Peyer's patch (tissue), 4 donors: ENCODE results near the gene CARMIL1. TPM values are rescaled to one million over a fixed set of nuclear protein-coding genes. Genes with fewer than 3 reads are reported as not detected.

ENCODE experiments used
- DNase-seq, 3 donors: peaks; one replicate each; pipeline ENCODE4 v3.0.0-alpha.2; 2017 to 2019
- H3K27ac ChIP-seq, 4 donors: fragments of 200-600 bp; sonication (generic); one replicate each; pipeline ENCODE4 v1.5.1; 2016 to 2019
- H3K27me3 ChIP-seq, 2 donors: fragments of 200-600 bp; sonication (generic); one replicate each; pipeline ENCODE4 v1.5.1; 2019
- H3K36me3 ChIP-seq, 3 donors: fragments of 200-600 bp; sonication (generic); one replicate each; pipeline ENCODE4 v1.5.1; 2016 to 2019
- H3K4me1 ChIP-seq, 4 donors: fragments of 200-600 bp; sonication (generic); one replicate each; pipeline ENCODE4 v1.5.1; 2016 to 2019
- H3K4me3 ChIP-seq, 4 donors: fragments of 200-600 bp; sonication (generic); 1 replicate in 3 of 4; 2 replicates in 1 of 4; pipeline ENCODE4 v1.5.1; 2016 to 2019; ENCODE audit warnings: mild to moderate bottlenecking in 1 of 4
- H3K9me3 ChIP-seq, 4 donors: fragments of 200-600 bp; sonication (generic); one replicate each; pipeline ENCODE4 v1.5.1; 2016 to 2019; ENCODE audit warnings: mild to moderate bottlenecking in 1 of 4
- POLR2A ChIP-seq, 2 donors: fragments of 450-650 bp; IDR thresholded peaks; one replicate each; pipeline ENCODE4 v1.5.1; 2017; ENCODE audit warnings: antibody characterized with exemption in 2 of 2, mild to moderate bottlenecking in 2 of 2, moderate library complexity in 2 of 2
- total RNA-seq, 4 donors: library from RNA; depleted of rRNA; stranded (reverse); fragments of >200 nt; gene quantifications; one replicate each; pipeline ENCODE4 v1.1.0, GENCODE V29; 2016
- TF ChIP-seq, protein P1 (sequence below), 6 experiments: fragments of 450-650 bp in 4 of 6; fragments of 200-600 bp in 2 of 6; sonication (generic) in 1 of 6; IDR thresholded peaks; one replicate each; pipeline ENCODE4 v1.5.1; 2017 to 2019; ENCODE audit warnings: antibody characterized with exemption in 6 of 6, mild to moderate bottlenecking in 3 of 6, moderate library complexity in 1 of 6

Gene CARMIL1
- total RNA-seq, 4 donors from 2014 or later = 75.1 to 107 (median 85.7) TPM

DNA sequence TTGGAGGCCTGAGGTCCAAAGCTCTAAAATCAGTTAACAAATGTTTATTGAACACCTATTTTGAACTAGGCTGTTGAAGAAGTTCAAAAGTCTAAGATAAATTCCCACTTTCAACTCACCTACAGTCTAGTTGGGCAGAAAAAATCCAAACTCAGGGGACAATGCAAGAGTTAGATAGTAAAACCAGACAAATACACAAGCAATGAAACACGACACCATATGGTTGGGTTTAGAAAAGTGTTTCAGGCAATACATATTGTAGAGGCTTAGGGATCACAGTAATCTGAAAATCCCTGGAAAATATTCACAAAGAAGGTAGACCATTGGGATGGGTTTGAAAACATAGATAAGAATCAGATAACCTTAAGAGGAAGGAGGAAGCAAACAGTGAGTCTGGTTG, 1.3 kb upstream of the CARMIL1 start:
- H3K27ac ChIP-seq = peak overlapping the region in 2 of 4 donors; percentile 84
- H3K36me3 ChIP-seq = no peaks in the 10 kb centered on the region
- H3K4me1 ChIP-seq = peaks cover 0 to 15% (median 0%) of the 10 kb centered on the region in 4 donors
- H3K9me3 ChIP-seq = no peaks in the 10 kb centered on the region
- H3K4me3 ChIP-seq = no peak overlapping the region
- DNase-seq = no peak
- H3K27me3 ChIP-seq = no peaks in the 10 kb centered on the region
- no peak for TF ChIP-seq POLR2A (IDR thresholded peaks at IDR 0.05)
- TF ChIP-seq, protein P1, sequence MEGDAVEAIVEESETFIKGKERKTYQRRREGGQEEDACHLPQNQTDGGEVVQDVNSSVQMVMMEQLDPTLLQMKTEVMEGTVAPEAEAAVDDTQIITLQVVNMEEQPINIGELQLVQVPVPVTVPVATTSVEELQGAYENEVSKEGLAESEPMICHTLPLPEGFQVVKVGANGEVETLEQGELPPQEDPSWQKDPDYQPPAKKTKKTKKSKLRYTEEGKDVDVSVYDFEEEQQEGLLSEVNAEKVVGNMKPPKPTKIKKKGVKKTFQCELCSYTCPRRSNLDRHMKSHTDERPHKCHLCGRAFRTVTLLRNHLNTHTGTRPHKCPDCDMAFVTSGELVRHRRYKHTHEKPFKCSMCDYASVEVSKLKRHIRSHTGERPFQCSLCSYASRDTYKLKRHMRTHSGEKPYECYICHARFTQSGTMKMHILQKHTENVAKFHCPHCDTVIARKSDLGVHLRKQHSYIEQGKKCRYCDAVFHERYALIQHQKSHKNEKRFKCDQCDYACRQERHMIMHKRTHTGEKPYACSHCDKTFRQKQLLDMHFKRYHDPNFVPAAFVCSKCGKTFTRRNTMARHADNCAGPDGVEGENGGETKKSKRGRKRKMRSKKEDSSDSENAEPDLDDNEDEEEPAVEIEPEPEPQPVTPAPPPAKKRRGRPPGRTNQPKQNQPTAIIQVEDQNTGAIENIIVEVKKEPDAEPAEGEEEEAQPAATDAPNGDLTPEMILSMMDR (IDR thresholded peaks at IDR 0.05) = no peak

DNA sequence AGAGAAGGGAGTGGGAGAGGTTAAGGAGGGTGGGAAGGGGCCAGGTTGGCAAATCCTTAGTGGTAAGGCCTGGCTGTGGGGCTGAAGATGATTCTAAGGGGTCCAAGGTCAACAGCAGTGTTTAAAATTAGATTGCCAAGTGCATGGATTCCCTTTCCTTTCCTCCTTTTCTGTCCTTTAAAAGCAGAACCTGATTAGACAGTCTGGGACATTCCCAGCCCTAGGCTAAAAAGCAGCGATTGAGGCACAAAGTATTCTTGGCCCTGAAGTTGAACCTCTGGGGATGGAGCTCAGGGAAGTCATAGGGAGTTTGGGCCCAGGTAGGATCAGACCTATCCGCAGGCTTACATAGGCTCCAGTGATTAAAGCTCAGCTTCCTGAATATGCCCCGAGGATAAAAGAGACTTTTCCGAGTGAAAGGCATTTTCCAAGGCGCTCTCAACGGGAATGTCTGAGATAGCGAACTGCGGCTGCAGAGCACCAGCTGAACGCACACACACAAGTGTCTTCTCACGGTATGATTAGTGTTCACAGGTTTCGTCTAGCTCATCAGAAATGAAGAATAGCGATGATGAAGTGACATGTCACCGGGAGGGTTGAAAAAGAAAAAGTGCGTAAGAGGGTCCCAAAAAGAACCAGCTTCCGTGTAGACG, 787 bp upstream of the CARMIL1 start:
- Histone ChIP-seq H3K9me3 (no peaks in the 10 kb centered on the region), H3K4me1 (peaks cover 0 to 15% (median 0%) of the 10 kb centered on the region in 4 donors), H3K36me3 (no peaks in the 10 kb centered on the region), H3K27ac (peak overlapping the region; percentile 69 to 84 (median 82)), H3K4me3 (peak overlapping the region; percentile 61 to 86 (median 68)), H3K27me3 (no peaks in the 10 kb centered on the region)
- DNase-seq = no peak
- TF ChIP-seq, protein P1 (IDR thresholded peaks at IDR 0.05) = no peak
- no peak for TF ChIP-seq POLR2A (IDR thresholded peaks at IDR 0.05)

DNA sequence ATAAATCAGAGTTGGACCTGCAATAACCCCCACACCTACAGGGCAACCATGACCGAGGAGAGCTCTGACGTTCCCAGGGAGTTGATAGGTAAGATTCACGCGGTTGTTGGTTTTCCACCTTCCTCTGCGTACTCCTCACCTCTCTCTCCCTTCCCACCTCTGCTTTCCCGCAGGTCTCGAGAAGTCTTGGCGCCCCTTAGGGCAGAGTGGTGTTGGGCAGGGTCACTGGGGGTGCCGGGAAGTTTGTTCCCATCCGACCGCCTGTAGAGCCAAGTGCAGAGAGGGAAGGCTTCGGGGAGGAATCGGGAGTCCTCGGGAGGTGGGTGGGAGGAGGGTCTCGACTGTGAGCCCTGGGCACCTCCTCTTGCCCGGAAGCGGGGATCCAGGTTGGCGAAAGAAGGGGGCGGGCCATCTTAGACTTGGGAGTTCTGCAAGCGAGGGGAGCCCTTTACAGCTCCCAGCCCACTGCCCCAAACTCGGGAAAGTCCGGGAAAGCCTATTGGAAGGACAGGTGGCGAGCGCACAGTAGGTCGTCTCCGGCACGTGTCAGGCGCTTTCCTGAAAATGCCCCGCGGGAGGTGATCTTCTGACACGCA, 672 bp downstream of the CARMIL1 start:
- H3K9me3 ChIP-seq = no peaks in the 10 kb centered on the region
- H3K4me1 ChIP-seq = peaks cover 0 to 15% (median 0%) of the 10 kb centered on the region in 4 donors
- peak overlapping the region; percentile 61 to 86 (median 68) for H3K4me3 ChIP-seq
- peak overlapping the region; percentile 69 to 84 (median 82) for H3K27ac ChIP-seq
- TF ChIP-seq, protein P1 (IDR thresholded peaks at IDR 0.05) = no peak
- no peaks in the 10 kb centered on the region for H3K27me3 ChIP-seq
- no peaks in the 10 kb centered on the region for H3K36me3 ChIP-seq
- DNase-seq = peak; percentile 23 to 65 (median 65)

DNA sequence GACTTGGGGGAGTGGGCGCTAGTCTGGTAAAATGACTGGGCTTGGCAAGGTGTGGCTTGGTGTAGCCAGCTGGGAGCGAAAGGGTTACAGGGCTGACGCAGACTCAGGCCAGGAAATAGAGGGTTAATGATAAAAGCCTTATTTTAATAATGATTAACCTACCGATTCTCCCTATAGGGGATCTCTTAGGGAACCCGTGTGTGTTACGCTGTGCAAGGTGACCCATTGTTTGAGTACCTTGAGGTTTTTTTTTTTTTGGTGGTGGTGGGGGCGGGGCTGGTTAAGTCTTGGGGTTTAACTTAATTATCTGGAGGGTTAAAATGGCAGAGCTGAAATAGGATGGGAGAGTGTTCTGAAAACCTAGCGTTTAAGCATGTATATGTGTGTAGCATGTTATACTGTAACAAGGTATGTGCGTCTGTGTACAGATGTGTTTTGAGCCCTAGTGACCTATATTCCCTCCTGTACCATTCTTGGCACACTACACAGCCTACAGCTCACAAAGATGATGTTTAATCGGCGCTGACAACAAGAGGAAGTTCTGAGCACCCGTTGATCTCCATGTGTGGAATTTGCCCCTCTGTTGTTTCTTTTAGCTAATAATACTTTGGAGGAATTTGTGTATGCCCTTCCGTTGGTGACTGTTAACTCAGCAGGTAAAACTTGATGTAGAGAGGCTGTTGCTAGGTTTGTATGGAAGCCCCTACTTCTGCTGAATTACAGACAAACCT, 1.3 kb downstream of the CARMIL1 start:
- H3K27me3 ChIP-seq = no peaks in the 10 kb centered on the region
- peaks cover 0 to 15% (median 0%) of the 10 kb centered on the region in 4 donors for H3K4me1 ChIP-seq
- no peak for TF ChIP-seq POLR2A (IDR thresholded peaks at IDR 0.05)
- TF ChIP-seq, protein P1 (IDR thresholded peaks at IDR 0.05) = no peak
- no peaks in the 10 kb centered on the region for H3K9me3 ChIP-seq
- H3K27ac ChIP-seq = peak overlapping the region; percentile 69 to 84 (median 82)
- H3K4me3 ChIP-seq = peak overlapping the region; percentile 61 to 86 (median 68)
- H3K36me3 ChIP-seq = no peaks in the 10 kb centered on the region
- DNase-seq = no peak

DNA sequence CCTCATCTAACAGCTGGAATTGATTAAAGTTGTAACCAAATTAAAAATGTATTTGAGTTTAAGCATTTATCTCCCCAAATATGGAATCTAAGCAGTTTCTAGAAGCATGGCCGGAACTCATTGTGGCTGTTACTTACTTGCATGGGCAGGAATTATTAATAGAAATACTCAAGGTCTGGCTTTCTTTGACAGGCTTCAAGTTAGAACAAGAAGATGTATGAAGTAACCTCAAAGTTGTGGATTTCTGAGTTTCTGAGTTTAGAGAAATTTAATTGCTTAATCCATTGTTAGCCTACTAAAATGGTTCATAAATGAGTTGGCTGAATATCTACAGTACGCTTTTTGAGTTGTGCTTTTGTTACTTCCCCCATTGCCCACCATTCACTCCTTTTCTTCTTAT, 7.7 kb downstream of the CARMIL1 start:
- H3K4me3 ChIP-seq = no peak overlapping the region
- no peaks in the 10 kb centered on the region for H3K4me1 ChIP-seq
- no peaks in the 10 kb centered on the region for H3K9me3 ChIP-seq
- H3K36me3 ChIP-seq = peaks cover 0 to 4% (median 0%) of the 10 kb centered on the region in 3 donors
- DNase-seq = no peak
- TF ChIP-seq, protein P1 (IDR thresholded peaks at IDR 0.05) = no peak
- no peak for TF ChIP-seq POLR2A (IDR thresholded peaks at IDR 0.05)
- no peaks in the 10 kb centered on the region for H3K27me3 ChIP-seq
- H3K27ac ChIP-seq = no peak overlapping the region
